Retinal pigment epithelial cell (primary cell): ENCODE measurements around the gene URGCP.

Experiments used
- DNase-seq: peaks from one replicate; pipeline ENCODE4 v3.0.0-alpha.2; 2010; ENCODE audit warnings: low read depth
- H3K4me3 ChIP-seq: 2 replicates; pipeline ENCODE4 v1.5.1; 2011; ENCODE audit warnings: mild to moderate bottlenecking, low read length, control low read depth, moderate library complexity
- CTCF ChIP-seq: conservative IDR thresholded peaks from 2 replicates; pipeline ENCODE4 v1.5.1; 2011; ENCODE audit warnings: low read depth, low read length, control low read depth, inconsistent platforms

URGCP gene

GRCh38 chr7:43880596-43880995, 25.8 kb downstream of the URGCP start:
- no peak overlapping the region for H3K4me3 ChIP-seq
- DNase-seq: no peak
- TF ChIP-seq CTCF: no peak

- no peak for DNase-seq
- H3K4me3 ChIP-seq: no peak overlapping the region
- TF ChIP-seq CTCF: no peak
Observed at GRCh38 chr7:43879477-43879876, 26.9 kb downstream of the URGCP start.

- DNase-seq: no peak
- TF ChIP-seq CTCF: no peak
Observed at GRCh38 chr7:43878867-43879266, 27.5 kb downstream of the URGCP start.

GRCh38 chr7:43877968-43878864, 28.2 kb downstream of the URGCP start:
- no peak overlapping the region for H3K4me3 ChIP-seq
- DNase-seq: no peak
- no peak for TF ChIP-seq CTCF

More at GRCh38 chr7:43878867-43879266, 27.5 kb downstream of the URGCP start:
- no peak overlapping the region for H3K4me3 ChIP-seq

- no peak overlapping the region for H3K4me3 ChIP-seq
- no peak for TF ChIP-seq CTCF
Observed at GRCh38 chr7:43876976-43877745, 29.2 kb downstream of the URGCP start.

GRCh38 chr7:43876241-43876640, 30.2 kb downstream of the URGCP start:
- no peak overlapping the region for H3K4me3 ChIP-seq
- no peak for DNase-seq
- no peak for TF ChIP-seq CTCF

More at GRCh38 chr7:43876976-43877745, 29.2 kb downstream of the URGCP start:
- no peak for DNase-seq
